Stimulated activated CD4-positive, alpha-beta T cell treated with anti-CD3 and anti-CD28 coated beads, Interleukin-2, amount 100 ng/mL, for 48 hours (primary cell): Measurements from ENCODE around the gene CCNL1.
"Not testable (repeated sequence)": the region's sequence is repeated elsewhere in the genome, so short reads cannot be mapped to it uniquely, and the experiment has no call there.

Experiments
- DNase-seq, 2 donors: peaks; one replicate each; pipeline ENCODE4 v3.0.0-alpha.2; 2020

CCNL1 gene

DNA sequence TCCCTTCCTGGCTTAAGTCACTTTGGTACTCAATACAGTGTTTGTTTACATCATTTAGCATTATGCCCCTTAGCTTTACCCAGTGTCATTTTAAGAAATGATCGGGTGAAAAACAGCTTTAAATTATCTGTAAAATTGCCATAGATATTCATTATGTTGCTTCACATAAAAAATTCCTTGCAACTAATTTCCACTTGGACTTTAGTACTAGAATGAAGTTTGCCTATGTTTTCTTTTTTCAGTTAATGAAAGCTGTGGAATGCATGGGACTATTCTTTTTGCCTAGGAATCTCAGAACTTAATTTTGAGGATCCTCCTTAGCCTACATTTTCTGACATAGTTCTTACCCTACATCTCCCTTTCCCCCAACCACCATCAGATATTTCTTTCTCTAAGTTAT, 38.4 kb downstream of the CCNL1 start:
- no peak for DNase-seq

GRCh38 chr3:157120071-157120892, 39.7 kb downstream of the CCNL1 start:
- DNase-seq: no peak

DNA sequence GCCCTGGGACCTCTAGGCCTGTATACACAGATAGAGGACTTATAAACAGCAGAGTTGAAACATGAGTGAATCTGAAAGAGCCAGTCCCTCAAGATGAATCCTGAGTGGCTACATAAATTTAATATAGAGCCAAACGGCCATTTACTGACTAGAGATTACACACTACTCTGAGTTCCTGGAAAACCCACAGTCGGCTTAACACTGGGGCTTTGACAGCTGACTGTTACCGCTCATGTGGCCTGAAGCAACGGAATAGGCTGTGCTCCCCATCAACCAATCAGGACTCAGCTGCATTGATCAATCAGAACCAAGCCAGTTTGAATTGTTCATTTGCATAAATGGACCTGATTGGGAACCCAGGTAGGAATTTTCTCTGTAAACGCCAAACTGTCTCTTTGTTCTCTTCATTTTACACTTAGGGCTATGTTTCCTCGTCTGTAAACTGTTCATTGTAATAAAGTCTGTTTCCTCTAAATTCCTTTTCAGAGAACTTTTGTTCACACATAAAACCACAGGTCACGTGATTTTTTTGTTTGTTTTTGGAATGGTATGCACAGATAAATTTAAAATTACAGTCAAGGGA, 40.5 kb downstream of the CCNL1 start:
- no peak for DNase-seq

- DNase-seq: no peak
Measured at GRCh38 chr3:157117875-157118654, 41.9 kb downstream of the CCNL1 start.

- DNase-seq: no peak
Measured at GRCh38 chr3:157117206-157117605, 42.7 kb downstream of the CCNL1 start.

DNA sequence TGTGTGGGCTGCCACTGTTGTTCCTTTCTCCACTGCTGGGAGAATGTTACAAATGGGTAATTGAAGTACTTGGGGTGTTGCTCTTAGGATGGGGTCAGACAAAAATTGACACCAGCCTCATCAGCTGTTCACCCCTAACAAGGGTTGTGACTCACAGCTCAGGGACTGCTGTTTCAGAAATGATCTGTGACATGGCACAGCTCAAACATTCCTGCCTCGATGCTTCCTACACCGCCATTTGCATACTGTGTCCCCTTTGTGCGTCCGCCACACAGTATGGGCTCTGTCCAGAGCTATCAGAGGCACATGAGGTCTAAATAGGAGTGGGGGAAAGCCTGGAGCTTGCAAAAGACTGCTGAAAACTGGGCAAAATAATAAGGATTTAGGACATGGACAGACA, 43.9 kb downstream of the CCNL1 start:
- DNase-seq: no peak

DNA sequence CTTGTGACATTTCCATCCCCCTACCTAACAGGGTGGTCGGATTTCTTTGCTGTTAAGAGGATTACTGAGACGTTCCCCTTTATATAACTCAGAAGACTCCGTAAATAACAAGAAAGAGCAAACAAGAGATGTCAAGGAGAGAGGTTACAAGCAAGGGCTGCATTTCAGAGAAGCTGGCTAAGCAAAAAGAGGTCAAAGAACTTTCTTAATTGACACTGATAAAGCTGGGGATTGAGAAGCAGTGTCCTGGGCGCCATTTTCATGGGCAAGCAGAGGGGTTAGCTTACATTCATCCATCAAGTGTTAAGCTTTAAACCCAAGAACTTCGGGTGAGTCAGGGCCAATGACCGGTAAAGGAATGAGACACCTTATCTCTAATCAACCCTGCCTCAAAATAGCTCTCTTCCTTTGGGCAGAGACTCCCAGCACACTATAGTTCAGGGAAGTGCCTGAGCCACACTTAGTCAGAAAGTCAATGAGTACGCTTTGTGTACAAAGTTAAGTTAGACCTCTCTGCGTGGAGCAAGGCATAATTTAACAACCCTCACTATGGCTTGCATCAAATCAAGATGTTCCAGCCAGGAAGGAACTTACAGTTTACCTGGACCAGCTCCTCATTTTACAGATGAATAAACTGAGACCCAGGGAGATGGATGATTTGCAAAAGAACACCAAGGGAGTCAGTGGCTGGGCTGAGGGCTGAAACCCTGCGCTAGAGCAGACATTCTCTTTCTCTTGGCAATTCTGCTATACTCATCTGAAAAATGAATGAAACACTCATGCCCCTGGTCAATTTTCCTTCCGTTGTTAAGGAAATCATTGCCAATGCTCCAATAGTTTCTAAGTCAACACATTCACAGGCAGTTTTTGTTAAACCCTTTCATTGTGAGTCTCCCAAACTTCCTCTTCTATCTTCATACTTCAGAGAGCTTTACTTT, 44.6 kb downstream of the CCNL1 start:
- DNase-seq: no peak

DNA sequence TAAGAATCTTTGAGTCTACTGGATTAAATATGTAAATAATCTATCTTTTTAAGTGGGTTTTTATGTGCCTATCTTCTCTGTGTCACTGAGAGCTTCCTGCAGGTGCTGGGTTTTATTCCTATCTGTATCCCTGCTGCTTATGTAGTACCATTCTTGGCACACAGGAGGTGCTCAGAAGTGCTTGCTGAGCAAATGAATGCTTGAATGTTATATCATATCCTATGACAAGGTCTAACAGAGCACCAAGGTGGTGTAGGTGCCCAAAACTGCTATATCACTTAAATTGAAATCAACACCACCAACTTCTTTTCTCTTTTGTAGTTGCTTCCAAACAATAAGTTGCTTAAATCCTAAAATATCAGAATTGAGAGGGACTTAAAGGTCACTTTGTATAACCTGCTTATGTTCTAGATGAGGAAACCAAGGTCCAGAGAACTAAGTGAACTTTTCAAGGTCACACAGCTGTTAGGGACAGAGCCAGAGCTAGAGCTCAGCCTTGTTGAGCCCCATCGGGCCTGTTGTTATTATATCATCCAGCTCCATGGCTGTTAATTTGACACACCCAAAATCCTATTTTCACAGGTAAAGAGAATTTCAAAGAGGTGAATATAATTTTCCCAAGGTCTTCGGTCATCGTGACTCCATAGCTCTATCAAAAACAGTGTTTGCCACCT, 46.0 kb downstream of the CCNL1 start:
- no peak for DNase-seq

- no peak for DNase-seq
Measured at GRCh38 chr3:157112536-157112935, 47.4 kb downstream of the CCNL1 start.

- no peak for DNase-seq
Measured at GRCh38 chr3:157111518-157111917, 48.4 kb downstream of the CCNL1 start.

DNA sequence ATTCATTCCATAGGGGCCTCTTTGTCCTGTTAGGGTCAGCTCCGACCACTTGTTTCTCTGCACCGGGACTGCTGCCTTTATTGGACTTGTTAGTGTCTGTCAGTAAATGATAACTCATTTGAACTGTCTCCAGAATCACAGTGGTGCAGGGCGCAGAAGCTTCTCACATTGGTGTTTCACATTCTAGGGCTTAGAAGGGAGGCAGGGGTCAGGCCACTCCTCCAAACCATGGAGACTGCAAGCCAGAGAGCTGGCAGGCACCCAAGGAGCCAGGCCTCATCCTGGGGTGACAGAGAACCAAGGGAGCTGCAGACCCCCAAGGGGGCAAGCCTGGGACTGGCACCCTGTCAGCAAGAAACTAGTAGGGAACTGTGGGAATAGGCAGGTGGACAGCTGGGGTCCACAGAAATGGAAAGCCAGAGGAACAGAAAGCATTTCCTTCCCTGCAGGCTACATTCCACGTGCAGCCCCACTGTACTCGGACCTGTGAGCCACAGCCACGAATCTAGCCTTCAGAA, 49.1 kb downstream of the CCNL1 start:
- DNase-seq: no peak

DNA sequence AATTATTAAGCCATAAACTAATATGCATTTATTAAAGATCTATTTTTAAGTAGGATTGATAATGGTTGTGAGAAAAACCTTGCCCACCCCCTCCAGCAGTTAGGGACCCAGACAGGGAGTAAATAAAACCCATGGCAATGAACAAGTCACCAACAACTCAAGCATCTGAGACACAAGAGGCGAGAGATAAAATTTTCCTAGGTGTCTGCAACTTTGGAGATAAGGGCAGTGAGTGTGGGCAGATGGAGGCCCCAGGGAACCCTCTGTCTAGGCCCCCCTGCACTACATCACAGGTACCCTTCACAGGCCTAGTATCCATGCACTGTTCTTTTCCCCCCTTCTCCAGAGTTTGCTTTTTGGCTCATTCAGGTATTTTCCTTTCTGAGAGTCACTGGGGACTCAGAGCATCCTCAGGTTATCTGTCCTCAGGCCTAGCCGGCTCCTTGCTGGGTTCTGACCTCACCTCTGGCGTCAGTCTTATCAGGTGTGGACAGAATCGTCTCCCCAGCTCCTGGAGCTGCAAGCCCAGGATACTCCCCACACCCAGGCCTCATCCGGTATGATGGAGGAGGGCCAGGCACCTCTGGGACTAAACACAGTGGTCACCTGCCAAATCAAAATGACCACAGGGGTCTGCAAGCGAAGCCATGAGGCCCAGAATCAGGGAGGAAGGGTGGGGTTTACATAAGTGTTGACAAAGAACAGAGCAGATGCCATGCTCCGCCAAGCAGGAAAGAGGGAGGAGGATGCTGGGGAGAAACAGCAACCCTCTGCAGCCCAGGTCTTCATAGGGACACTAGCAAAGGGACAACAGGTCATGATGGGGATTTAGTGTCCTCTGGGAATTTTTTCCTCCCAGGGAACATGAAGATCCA, 50.4 kb downstream of the CCNL1 start:
- DNase-seq: no peak

DNA sequence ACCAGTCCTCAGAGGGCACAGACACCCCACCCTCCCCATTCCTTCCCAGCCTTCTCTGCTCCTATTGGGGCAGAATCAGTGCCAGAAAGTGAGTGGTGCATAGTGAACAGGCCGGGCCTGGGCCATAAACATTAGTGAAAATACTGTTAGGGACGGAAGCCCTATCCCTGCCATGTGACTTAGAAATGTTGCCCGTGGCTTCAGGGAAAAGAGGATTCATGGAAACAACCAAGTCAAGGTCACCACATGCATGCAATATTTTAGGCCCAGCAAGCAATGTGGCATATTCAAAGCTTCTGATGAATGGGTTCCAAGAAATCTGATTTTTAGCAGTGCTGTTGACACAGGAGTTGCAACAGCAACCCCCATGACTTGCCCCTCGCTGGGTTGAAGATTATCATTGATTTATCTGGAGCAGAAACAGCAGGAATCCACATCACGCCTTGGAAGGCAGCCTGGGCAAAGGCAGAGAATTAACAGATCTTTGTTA, 52.3 kb downstream of the CCNL1 start:
- DNase-seq: no peak

GRCh38 chr3:157107037-157107436, 52.9 kb downstream of the CCNL1 start:
- DNase-seq: no peak

DNA sequence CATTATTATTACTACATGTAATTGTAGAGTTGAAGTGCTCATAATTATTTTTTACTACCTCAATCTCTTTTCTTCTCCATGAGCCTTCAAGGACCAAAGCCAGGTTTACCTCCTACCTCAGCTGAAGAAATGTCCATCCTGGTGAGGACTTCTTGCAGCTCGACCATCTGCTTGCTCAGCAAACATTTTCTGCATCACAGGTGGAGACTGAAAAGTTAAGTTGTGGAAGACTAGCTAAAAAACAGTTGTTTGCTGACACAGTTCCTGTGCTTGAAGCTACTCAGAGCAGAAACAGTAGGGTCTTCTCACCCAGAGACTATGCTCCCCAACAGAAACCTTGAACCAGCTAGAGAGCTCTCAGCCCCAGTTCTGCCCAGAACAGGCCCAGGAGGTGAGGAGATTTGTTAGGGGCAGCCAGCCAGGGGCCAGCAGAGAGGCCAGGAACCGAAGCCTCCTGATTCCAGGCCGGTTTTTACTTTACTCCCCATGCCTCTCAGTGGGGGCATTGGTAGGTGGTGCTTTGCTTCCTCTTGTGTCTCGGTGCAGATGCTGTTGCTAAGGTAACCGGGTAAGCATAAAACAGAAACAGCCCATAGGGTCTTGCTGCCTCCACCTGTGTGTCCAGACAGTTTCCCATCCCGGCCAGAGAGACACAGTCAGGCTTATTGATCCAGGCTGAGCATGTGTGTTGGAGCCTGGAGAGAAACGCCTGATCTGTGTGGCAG, 54.9 kb downstream of the CCNL1 start:
- no peak for DNase-seq

GRCh38 chr3:157104521-157104920, 55.4 kb downstream of the CCNL1 start:
- no peak for DNase-seq

GRCh38 chr3:157103860-157104259, 56.1 kb downstream of the CCNL1 start:
- DNase-seq: no peak

- no peak for DNase-seq
Measured at GRCh38 chr3:157103280-157103679, 56.7 kb downstream of the CCNL1 start.

GRCh38 chr3:157102595-157102994, 57.4 kb downstream of the CCNL1 start:
- not testable (repeated sequence) for DNase-seq

DNA sequence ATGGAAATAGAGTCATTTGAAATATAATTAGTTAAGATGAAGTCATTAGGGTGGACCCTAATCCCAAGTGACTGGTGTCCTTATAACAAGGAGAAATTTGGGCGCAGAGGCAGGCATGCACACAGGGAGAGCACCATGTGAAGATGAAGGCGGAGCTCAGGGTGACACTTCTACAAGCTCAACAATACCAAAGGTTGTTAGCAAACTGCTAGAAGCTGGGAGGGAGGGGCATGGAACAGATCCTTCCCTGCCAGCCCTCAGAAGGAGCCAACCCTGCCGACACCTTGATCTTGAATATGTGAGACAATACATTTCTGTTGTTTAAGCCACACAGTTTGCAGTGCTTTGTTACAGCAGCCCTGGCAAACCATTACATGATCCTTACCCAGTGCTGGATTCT, 57.8 kb downstream of the CCNL1 start:
- DNase-seq: no peak
